PFSK-1 (cell line): ENCODE results near the gene ATP6V0E2.

Experiments used
- POLR2AphosphoS5 ChIP-seq: IDR thresholded peaks from 2 replicates; pipeline ENCODE4 v1.6.1; 2012; ENCODE audit warnings: low read depth, mild to moderate bottlenecking, control low read depth, low read length, moderate library complexity
- SIN3A ChIP-seq: IDR thresholded peaks from 2 replicates; pipeline ENCODE4 v1.6.1; 2012; ENCODE audit warnings: mild to moderate bottlenecking, low read length, moderate library complexity, borderline replicate concordance; ENCODE audit not compliant: insufficient read depth
- TAF1 ChIP-seq: IDR thresholded peaks from 2 replicates; pipeline ENCODE4 v1.6.1; 2012; ENCODE audit warnings: low read length, control low read depth, borderline replicate concordance; ENCODE audit not compliant: insufficient read depth
- TF ChIP-seq, protein P1 (sequence below), 2 experiments: IDR thresholded peaks; 2 replicates each; pipeline versions ENCODE4 v1.6.1 to v1.8.0; 2011 to 2012; ENCODE audit warnings: low read depth in 2 of 2, low read length in 2 of 2, control low read depth in 1 of 2, inconsistent platforms in 1 of 2, mild to moderate bottlenecking in 1 of 2, moderate library complexity in 1 of 2; ENCODE audit not compliant: insufficient read depth in 1 of 2

GRCh38 chr7:149846021-149846420 lies 27.7 kb upstream of the ATP6V0E2 start:
- TF ChIP-seq SIN3A, result no peak
- TF ChIP-seq, protein P1, sequence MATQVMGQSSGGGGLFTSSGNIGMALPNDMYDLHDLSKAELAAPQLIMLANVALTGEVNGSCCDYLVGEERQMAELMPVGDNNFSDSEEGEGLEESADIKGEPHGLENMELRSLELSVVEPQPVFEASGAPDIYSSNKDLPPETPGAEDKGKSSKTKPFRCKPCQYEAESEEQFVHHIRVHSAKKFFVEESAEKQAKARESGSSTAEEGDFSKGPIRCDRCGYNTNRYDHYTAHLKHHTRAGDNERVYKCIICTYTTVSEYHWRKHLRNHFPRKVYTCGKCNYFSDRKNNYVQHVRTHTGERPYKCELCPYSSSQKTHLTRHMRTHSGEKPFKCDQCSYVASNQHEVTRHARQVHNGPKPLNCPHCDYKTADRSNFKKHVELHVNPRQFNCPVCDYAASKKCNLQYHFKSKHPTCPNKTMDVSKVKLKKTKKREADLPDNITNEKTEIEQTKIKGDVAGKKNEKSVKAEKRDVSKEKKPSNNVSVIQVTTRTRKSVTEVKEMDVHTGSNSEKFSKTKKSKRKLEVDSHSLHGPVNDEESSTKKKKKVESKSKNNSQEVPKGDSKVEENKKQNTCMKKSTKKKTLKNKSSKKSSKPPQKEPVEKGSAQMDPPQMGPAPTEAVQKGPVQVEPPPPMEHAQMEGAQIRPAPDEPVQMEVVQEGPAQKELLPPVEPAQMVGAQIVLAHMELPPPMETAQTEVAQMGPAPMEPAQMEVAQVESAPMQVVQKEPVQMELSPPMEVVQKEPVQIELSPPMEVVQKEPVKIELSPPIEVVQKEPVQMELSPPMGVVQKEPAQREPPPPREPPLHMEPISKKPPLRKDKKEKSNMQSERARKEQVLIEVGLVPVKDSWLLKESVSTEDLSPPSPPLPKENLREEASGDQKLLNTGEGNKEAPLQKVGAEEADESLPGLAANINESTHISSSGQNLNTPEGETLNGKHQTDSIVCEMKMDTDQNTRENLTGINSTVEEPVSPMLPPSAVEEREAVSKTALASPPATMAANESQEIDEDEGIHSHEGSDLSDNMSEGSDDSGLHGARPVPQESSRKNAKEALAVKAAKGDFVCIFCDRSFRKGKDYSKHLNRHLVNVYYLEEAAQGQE (IDR thresholded peaks at IDR 0.05; ENCODE audit: insufficient read depth in 1 of 2, low read depth in 2 of 2, low read length in 2 of 2), result no peak
- no peak for TF ChIP-seq POLR2AphosphoS5
- no peak for TF ChIP-seq TAF1
